IMR-90 (cell line): ENCODE measurements around the gene DCLK1. TPM values are rescaled to one million over a fixed set of nuclear protein-coding genes. Genes with fewer than 3 reads are reported as not detected.

Experiments
- ATAC-seq: fragments of 200-7000 bp; cut with Tn5 transposase; 2 replicates; pipeline ENCODE4 v1.9.1; 2020; ENCODE audit warnings: low read depth, mild to moderate bottlenecking, moderate library complexity
- BruUV-seq: library from RNA; stranded (reverse); fragments of 400-500 nt; replicated peaks from 2 replicates; lab custom pipeline; 2021; lab: Mats Ljungman, UMichigan
- CTCF ChIA-PET: fragments of 300-600 bp; formaldehyde crosslinking; extraction: SDS; loops from one replicate; lab custom pipeline; 2021; ENCODE audit warnings: antibody characterized with exemption; lab: Yijun Ruan, JAX
- POLR2A ChIA-PET: fragments of 300-600 bp; sonication (Branson Sonifier 250); formaldehyde crosslinking; loops from one replicate; lab custom pipeline; 2022; ENCODE audit warnings: antibody characterized with exemption; ENCODE audit not compliant: unreplicated experiment; lab: Charles Lee
- DNase-seq: peaks from one replicate; pipeline ENCODE4 v3.0.0; 2013
- H2AFZ ChIP-seq: replicated peaks from 2 replicates; pipeline ENCODE3; 2013; ENCODE audit warnings: low read length, mild to moderate bottlenecking; ENCODE audit not compliant: poor library complexity
- H2AK5ac ChIP-seq: 2 replicates; pipeline ENCODE4 v1.6.1; 2013; ENCODE audit warnings: low read depth, low read length, inconsistent platforms
- H2AK9ac ChIP-seq: replicated peaks from 2 replicates; pipeline ENCODE3; 2013; ENCODE audit warnings: mild to moderate bottlenecking, low read depth, low read length, moderate library complexity; ENCODE audit not compliant: poor library complexity
- H2BK120ac ChIP-seq: 2 replicates; pipeline ENCODE4 v1.6.1; 2013; ENCODE audit warnings: low read depth, low read length, inconsistent platforms
- H2BK15ac ChIP-seq: 3 replicates; pipeline ENCODE4 v1.6.1; 2013; ENCODE audit warnings: low read depth, low read length, inconsistent platforms
- H2BK20ac ChIP-seq: 2 replicates; pipeline ENCODE4 v1.6.1; 2013; ENCODE audit warnings: low read depth, mild to moderate bottlenecking, inconsistent platforms, low read length, moderate library complexity
- H2BK5ac ChIP-seq: 2 replicates; pipeline ENCODE4 v1.6.1; 2013; ENCODE audit warnings: mild to moderate bottlenecking, low read depth, low read length, inconsistent platforms; ENCODE audit not compliant: poor library complexity, severe bottlenecking
- H3K14ac ChIP-seq: replicated peaks from 2 replicates; pipeline ENCODE4 v1.6.1; 2013; ENCODE audit warnings: low read depth, low read length, inconsistent platforms
- H3K18ac ChIP-seq: 2 replicates; pipeline ENCODE4 v1.6.1; 2013; ENCODE audit warnings: low read depth, low read length, control low read depth
- H3K23ac ChIP-seq: 2 replicates; pipeline ENCODE4 v1.6.1; 2013; ENCODE audit warnings: low read depth, low read length, inconsistent platforms
- H3K27ac ChIP-seq: 2 replicates; pipeline ENCODE4 v1.5.1; 2013; ENCODE audit warnings: mild to moderate bottlenecking, control low read depth, low read length; ENCODE audit not compliant: insufficient read depth
- H3K27me3 ChIP-seq: 2 replicates; pipeline ENCODE4 v1.6.1; 2013; ENCODE audit warnings: low read length; ENCODE audit not compliant: control insufficient read depth, insufficient read depth
- H3K36me3 ChIP-seq: 2 replicates; pipeline ENCODE4 v1.6.1; 2013; ENCODE audit warnings: low read length, mixed read lengths; ENCODE audit not compliant: control insufficient read depth, insufficient read depth
- H3K4ac ChIP-seq: 2 replicates; pipeline ENCODE4 v1.6.1; 2013; ENCODE audit warnings: low read depth, low read length, inconsistent platforms
- H3K4me1 ChIP-seq: 2 replicates; pipeline ENCODE4 v1.6.1; 2013; ENCODE audit warnings: low read length, mixed read lengths; ENCODE audit not compliant: control insufficient read depth, insufficient read depth
- H3K4me2 ChIP-seq: 2 replicates; pipeline ENCODE4 v1.6.1; 2013; ENCODE audit warnings: low read depth, mild to moderate bottlenecking, control low read depth, low read length, moderate library complexity
- H3K4me3 ChIP-seq: 2 replicates; pipeline ENCODE4 v1.5.1; 2013; ENCODE audit warnings: low read depth, mild to moderate bottlenecking, control low read depth, low read length, moderate library complexity; ENCODE audit not compliant: insufficient read depth
- H3K56ac ChIP-seq: 2 replicates; pipeline ENCODE4 v1.6.1; 2013; ENCODE audit warnings: low read length, inconsistent platforms; ENCODE audit not compliant: insufficient read depth; ENCODE audit errors: extremely low read depth
- H3K79me1 ChIP-seq, 2 experiments: 2 replicates each; pipeline ENCODE4 v1.6.1; 2013; ENCODE audit warnings: low read length in 2 of 2, inconsistent platforms in 1 of 2, low read depth in 1 of 2
- H3K9ac ChIP-seq: 2 replicates; pipeline ENCODE4 v1.6.1; 2013; ENCODE audit warnings: low read depth, low read length, control low read depth
- H3K9me1 ChIP-seq: 2 replicates; pipeline ENCODE4 v1.6.1; 2013; ENCODE audit warnings: low read length, inconsistent platforms; ENCODE audit not compliant: insufficient read depth
- H3K9me3 ChIP-seq: 2 replicates; pipeline ENCODE4 v1.6.1; 2013; ENCODE audit warnings: low read length; ENCODE audit not compliant: control insufficient read depth, insufficient read depth
- H4K20me1 ChIP-seq: 2 replicates; pipeline ENCODE4 v1.6.1; 2013; ENCODE audit warnings: low read length, inconsistent platforms; ENCODE audit not compliant: insufficient read depth
- H4K5ac ChIP-seq: 2 replicates; pipeline ENCODE4 v1.6.1; 2013; ENCODE audit warnings: mild to moderate bottlenecking, low read depth, low read length, control low read depth
- H4K8ac ChIP-seq, 2 experiments: 2 replicates each; pipeline ENCODE4 v1.6.1; 2013; ENCODE audit warnings: low read depth in 2 of 2, low read length in 2 of 2, control low read depth in 1 of 2, inconsistent platforms in 1 of 2
- H4K91ac ChIP-seq: 2 replicates; pipeline ENCODE4 v1.6.1; 2013; ENCODE audit warnings: low read depth, low read length, inconsistent platforms; ENCODE audit not compliant: insufficient read depth
- BHLHE40 ChIP-seq: fragments of 150-350 bp; IDR thresholded peaks from 2 replicates; pipeline ENCODE4 v1.6.1; 2016; ENCODE audit warnings: mild to moderate bottlenecking, low read depth, low read length
- CEBPB ChIP-seq: IDR thresholded peaks from 2 replicates; pipeline ENCODE4 v1.6.1; 2012; ENCODE audit warnings: low read depth, low read length, improper control_type of control experiment
- CHD1 ChIP-seq: IDR thresholded peaks from 2 replicates; pipeline ENCODE4 v1.6.1; 2012; ENCODE audit warnings: low read depth, low read length, improper control_type of control experiment
- CTCF ChIP-seq: conservative IDR thresholded peaks from 2 replicates; pipeline ENCODE4 v1.5.1; 2012; ENCODE audit warnings: mild to moderate bottlenecking, low read depth, low read length, improper control_type of control experiment
- ELK1 ChIP-seq: fragments of 150-350 bp; IDR thresholded peaks from 2 replicates; pipeline ENCODE4 v1.6.1; 2016; ENCODE audit warnings: low read depth, mild to moderate bottlenecking, low read length, moderate library complexity, borderline replicate concordance
- FOS ChIP-seq: fragments of 150-350 bp; IDR thresholded peaks from 2 replicates; pipeline ENCODE4 v1.6.1; 2016; ENCODE audit warnings: low read depth, low read length
- MAFK ChIP-seq: IDR thresholded peaks from 2 replicates; pipeline ENCODE4 v1.6.1; 2012; ENCODE audit warnings: low read depth, low read length, improper control_type of control experiment
- MAZ ChIP-seq: IDR thresholded peaks from 2 replicates; pipeline ENCODE4 v1.6.1; 2012; ENCODE audit warnings: low read depth, mild to moderate bottlenecking, low read length, improper control_type of control experiment, moderate library complexity, borderline replicate concordance
- MXI1 ChIP-seq: IDR thresholded peaks from 2 replicates; pipeline ENCODE4 v1.6.1; 2012; ENCODE audit warnings: low read depth, mild to moderate bottlenecking, low read length, moderate library complexity, borderline replicate concordance
- NFE2L2 ChIP-seq: fragments of 150-350 bp; IDR thresholded peaks from 2 replicates; pipeline ENCODE4 v1.6.1; 2016; ENCODE audit warnings: low read depth, mild to moderate bottlenecking, low read length
- POLR2A ChIP-seq: IDR thresholded peaks from 2 replicates; pipeline ENCODE4 v1.6.1; 2012; ENCODE audit warnings: mild to moderate bottlenecking, low read depth, low read length
- RAD21 ChIP-seq: IDR thresholded peaks from 2 replicates; pipeline ENCODE4 v1.6.1; 2012; ENCODE audit warnings: low read length, improper control_type of control experiment
- RCOR1 ChIP-seq: IDR thresholded peaks from 2 replicates; pipeline ENCODE4 v1.6.1; 2012; ENCODE audit warnings: mild to moderate bottlenecking, low read length, improper control_type of control experiment; ENCODE audit not compliant: insufficient replicate concordance
- RFX5 ChIP-seq: IDR thresholded peaks from 2 replicates; pipeline ENCODE4 v1.8.0; 2012; ENCODE audit warnings: low read depth, mild to moderate bottlenecking, low read length, moderate library complexity
- SMC3 ChIP-seq: fragments of 150-350 bp; IDR thresholded peaks from 2 replicates; pipeline ENCODE4 v1.6.1; 2016; ENCODE audit warnings: low read depth, mild to moderate bottlenecking, antibody characterized with exemption, low read length, moderate library complexity
- USF2 ChIP-seq: fragments of 150-350 bp; IDR thresholded peaks from 2 replicates; pipeline ENCODE4 v1.6.1; 2017; ENCODE audit warnings: mild to moderate bottlenecking, antibody characterized with exemption, low read length, low read depth
- WGBS, 2 experiments: methylation state at CpG; one replicate each; pipeline versions ENCODE4 v1.1.5 to v1.1.7; 2013; ENCODE audit warnings: missing lambda C conversion rate in 2 of 2; ENCODE audit not compliant: insufficient read length in 1 of 2; ENCODE audit errors: extremely low coverage in 2 of 2; 5-methylcytosine and 5-hydroxymethylcytosine counted together
- dilution Hi-C: fragments of 300-500 bp; cut with HindIII; formaldehyde crosslinking; loops from one replicate; pipeline ENCODE4 v1.14.3; 2018; ENCODE audit warnings: low sequenced_read_pairs; ENCODE audit not compliant: unreplicated experiment
- in situ Hi-C: fragments of 300-500 bp; cut with MboI; formaldehyde crosslinking; loops from 3 replicates; pipeline ENCODE4 v1.14.3; 2019; ENCODE audit warnings: low sequenced_read_pairs, inconsistent platforms, mixed read lengths
- intact Hi-C: fragments of 100-400 bp; cut with micrococcal nuclease; formaldehyde crosslinking; loops from 2 replicates; pipeline ENCODE4 v1.10.0; 2022
- polyA plus RNA-seq, 3 experiments: library from polyadenylated mRNA; depleted of rRNA; stranded (reverse); fragments of >200 nt; gene quantifications; 2 replicates each; pipeline ENCODE4 v1.2.3, GENCODE V29; 2012; ENCODE audit warnings: low replicate concordance in 1 of 3
- total RNA-seq: library from RNA; depleted of rRNA; stranded (reverse); fragments of >200 nt; gene quantifications from 2 replicates; pipeline ENCODE4 v1.2.3, GENCODE V29; 2012

Gene DCLK1
- total and polyA plus RNA-seq, 2 of the 4 experiments (the other 2 are of a cell fraction), result under 0.01 to 0.02 TPM

- Histone ChIP-seq H4K20me1 (no peaks in the 10 kb centered on the region), H2AK9ac (no peak overlapping the region), H4K8ac (no peak overlapping the region), H2AK5ac (no peak overlapping the region), H4K5ac (no peak overlapping the region), H2BK15ac (no peak overlapping the region), H2AFZ (no peak overlapping the region), H3K27me3 (peaks cover 20% of the 10 kb centered on the region), H3K36me3 (no peaks in the 10 kb centered on the region), H3K14ac (no peak overlapping the region), H3K56ac (no peak overlapping the region), H3K27ac (no peak overlapping the region), H3K4ac (no peak overlapping the region), H3K4me2 (no peak overlapping the region), H3K18ac (no peak overlapping the region), H3K9ac (no peak overlapping the region), H2BK5ac (no peak overlapping the region), H3K23ac (no peak overlapping the region), H2BK120ac (no peak overlapping the region), H3K4me3 (no peak overlapping the region), H3K9me1 (no peaks in the 10 kb centered on the region), H2BK20ac (no peak overlapping the region), H3K79me1 (no peaks in the 10 kb centered on the region), H3K4me1 (no peaks in the 10 kb centered on the region), H4K91ac (no peak overlapping the region), H3K9me3 (no peaks in the 10 kb centered on the region)
- no peak for ATAC-seq
- 91% methylated on average over 24 of the region's 28 CpGs; no CpG with 5 or more reads in 1 of the 2 experiments for WGBS, 2 experiments
- CTCF ChIA-PET, result interaction anchor here (0.7 kb wide), 1 partner anchor 19 kb away, joined by 3 read pairs; no protein-coding TSS in a partner anchor
- BruUV-seq, result no TSS peak
- POLR2A ChIA-PET, result no interaction called here
- intact Hi-C loops, result no loop called here
- dilution Hi-C loops, result no loop called here
- in situ Hi-C loops, result no loop called here
- TF ChIP-seq RAD21 (no peak), MXI1 (no peak), USF2 (no peak), RCOR1 (no peak), RFX5 (no peak), BHLHE40 (no peak), POLR2A (no peak), CTCF (no peak), SMC3 (no peak), CEBPB (no peak), ELK1 (no peak), MAZ (no peak), CHD1 (no peak), NFE2L2 (no peak), MAFK (no peak), FOS (no peak)
- no peak for DNase-seq
Measured at GRCh38 chr13:36125841-36126240, 5.3 kb downstream of the DCLK1 start.
